ENCODE data around the gene RNF113A.

RNF113A gene
- long read RNA-seq, transcript RNF113A-201 (1 exons, 1,353 nt), result major isoform, 161 of 161 reads
- long read RNA-seq, partial matches to known transcripts, result 0 of 161 reads
- long read RNA-seq, other reads (novel, unspliced or antisense), result 0 of 161 reads

GRCh38 chrX:119871599-119872395 lies at the start of gene RNF113A, which contains the start of gene NDUFA1:
TSS of gene RNF113A (minus strand) at chrX:119871733. CDS start at chrX:119871613, 120 bp downstream.
TSS of gene NDUFA1 (plus strand) at chrX:119871832. CDS start at chrX:119871912, 80 bp downstream.
- H3K27me3 ChIP-seq (ENCODE audit: insufficient read depth, poor library complexity, severe bottlenecking), result no peaks in the 10 kb centered on the region
- peak; percentile 75 for TF ChIP-seq POLR2AphosphoS5 (IDR thresholded peaks at IDR 0.05; ENCODE audit: low read depth)
- TF ChIP-seq REST (IDR thresholded peaks at IDR 0.05; ENCODE audit: insufficient replicate concordance, low read depth), result peak; percentile 29
- TF ChIP-seq GABPA (IDR thresholded peaks at IDR 0.05; ENCODE audit: low read depth), result peak; percentile 36; the same call in 1 of the 2 replicates
- TF ChIP-seq SPI1 (IDR thresholded peaks at IDR 0.05; ENCODE audit: borderline replicate concordance, low read depth), result no peak
- no peak for TF ChIP-seq CTCF (IDR thresholded peaks at IDR 0.05; ENCODE audit: insufficient read depth, low read length)
- H3K27ac ChIP-seq (replicated peaks), result peak within 1 kb of the TSS; percentile 95
- DNase-seq (ENCODE audit: low read depth in 1 of 2, low spot score in 1 of 2), result peak; percentile 67 to 89
- peak within 1 kb of the TSS; percentile 56 for H3K4me3 ChIP-seq (replicated peaks; ENCODE audit: insufficient read depth, low read length)

GRCh38 chrX:119919835-119920585 lies 48.5 kb upstream of the RNF113A start:
- Histone ChIP-seq H3K27me3 (ENCODE audit: insufficient read depth, poor library complexity, severe bottlenecking) (no peaks in the 10 kb centered on the region), H3K27ac (replicated peaks) (no peak overlapping the region), H3K4me3 (replicated peaks; ENCODE audit: insufficient read depth, low read length) (no peak overlapping the region)
- no peak for DNase-seq (ENCODE audit: low read depth in 1 of 2, low spot score in 1 of 2)
- TF ChIP-seq CTCF (IDR thresholded peaks at IDR 0.05; ENCODE audit: insufficient read depth, low read length) (no peak), REST (IDR thresholded peaks at IDR 0.05; ENCODE audit: insufficient replicate concordance, low read depth) (no peak), POLR2AphosphoS5 (IDR thresholded peaks at IDR 0.05; ENCODE audit: low read depth) (no peak), GABPA (IDR thresholded peaks at IDR 0.05; ENCODE audit: low read depth) (no peak), SPI1 (IDR thresholded peaks at IDR 0.05; ENCODE audit: borderline replicate concordance, low read depth) (no peak)

- TF ChIP-seq GABPA (IDR thresholded peaks at IDR 0.05; ENCODE audit: low read depth) (no peak), SPI1 (IDR thresholded peaks at IDR 0.05; ENCODE audit: borderline replicate concordance, low read depth) (no peak), POLR2AphosphoS5 (IDR thresholded peaks at IDR 0.05; ENCODE audit: low read depth) (no peak), REST (IDR thresholded peaks at IDR 0.05; ENCODE audit: insufficient replicate concordance, low read depth) (no peak), CTCF (IDR thresholded peaks at IDR 0.05; ENCODE audit: insufficient read depth, low read length) (no peak)
- Histone ChIP-seq H3K4me3 (replicated peaks; ENCODE audit: insufficient read depth, low read length) (no peak overlapping the region), H3K27me3 (ENCODE audit: insufficient read depth, poor library complexity, severe bottlenecking) (no peaks in the 10 kb centered on the region), H3K27ac (replicated peaks) (no peak overlapping the region)
- DNase-seq (ENCODE audit: low read depth in 1 of 2, low spot score in 1 of 2), result no peak
Measured at GRCh38 chrX:119917877-119918276, 46.3 kb upstream of the RNF113A start.

Data from HL-60 (cell line).